ENCODE results near the gene SLC12A3.
"Not testable (repeated sequence)": the region's sequence is repeated elsewhere in the genome, so short reads cannot be mapped to it uniquely, and the experiment has no call there.

Gene SLC12A3

GRCh38 chr16:56934599-56935145, 69.7 kb downstream of the SLC12A3 start:
- H3K4me3 Mint-ChIP-seq, result peak overlapping the region; percentile 99
- not testable (repeated sequence) for DNase-seq, H3K9me3 Mint-ChIP-seq, H3K27me3 Mint-ChIP-seq
- CTCF ChIA-PET, result interaction anchor here (0.7 kb wide), 1 partner anchor 68 kb away, joined by 3 read pairs; no protein-coding TSS in a partner anchor
- H3K27ac Mint-ChIP-seq, result peak overlapping the region; percentile 75
- peaks cover 65% of the 10 kb centered on the region for H3K4me1 Mint-ChIP-seq
- peaks cover 66% of the 10 kb centered on the region for H3K36me3 Mint-ChIP-seq

GRCh38 chr16:56935201-56935600, 70.2 kb downstream of the SLC12A3 start:
- H3K4me1 Mint-ChIP-seq, result peaks cover 70% of the 10 kb centered on the region

GRCh38 chr16:56936491-56936890, 71.5 kb downstream of the SLC12A3 start:
- Mint-ChIP-seq H3K27ac (peak overlapping the region; percentile 75), H3K4me3 (no peak overlapping the region), H3K4me1 (peaks cover 68% of the 10 kb centered on the region), H3K36me3 (peaks cover 78% of the 10 kb centered on the region), H3K27me3 (peaks cover 4% of the 10 kb centered on the region), H3K9me3 (no peaks in the 10 kb centered on the region)
- DNase-seq, result no peak
- CTCF ChIA-PET, result interaction anchor here (0.9 to 1.2 kb wide), 2 partner anchors 14 to 68 kb away, joined by 3 read pairs; no protein-coding TSS in a partner anchor

More at GRCh38 chr16:56935201-56935600, 70.2 kb downstream of the SLC12A3 start:
- Mint-ChIP-seq H3K27me3 (peaks cover 4% of the 10 kb centered on the region), H3K9me3 (no peaks in the 10 kb centered on the region), H3K27ac (peak overlapping the region; percentile 75), H3K36me3 (peaks cover 71% of the 10 kb centered on the region), H3K4me3 (peak overlapping the region; percentile 99)
- no peak for DNase-seq
- CTCF ChIA-PET, result no interaction called here

- Mint-ChIP-seq H3K27ac (no peak overlapping the region), H3K4me3 (no peak overlapping the region), H3K9me3 (no peaks in the 10 kb centered on the region), H3K27me3 (peaks cover 1% of the 10 kb centered on the region), H3K4me1 (peaks cover 71% of the 10 kb centered on the region), H3K36me3 (peaks cover 82% of the 10 kb centered on the region)
- CTCF ChIA-PET, result interaction anchor here (0.9 to 1.2 kb wide), 2 partner anchors 14 to 69 kb away, joined by 3 read pairs; no protein-coding TSS in a partner anchor
- DNase-seq, result no peak
Measured at GRCh38 chr16:56936950-56937349, 71.9 kb downstream of the SLC12A3 start.

- H3K27ac Mint-ChIP-seq, result peak overlapping the region; percentile 94
- H3K36me3 Mint-ChIP-seq, result peaks cover 83% of the 10 kb centered on the region
- CTCF ChIA-PET, result no interaction called here
- H3K27me3 Mint-ChIP-seq, result no peaks in the 10 kb centered on the region
- peak; percentile 54 for DNase-seq
- H3K9me3 Mint-ChIP-seq, result no peaks in the 10 kb centered on the region
- H3K4me1 Mint-ChIP-seq, result peaks cover 79% of the 10 kb centered on the region
- peak overlapping the region; percentile 53 for H3K4me3 Mint-ChIP-seq
Measured at GRCh38 chr16:56938664-56939513, 73.9 kb downstream of the SLC12A3 start.

GRCh38 chr16:56939801-56940200, 74.8 kb downstream of the SLC12A3 start:
- H3K9me3 Mint-ChIP-seq, result no peaks in the 10 kb centered on the region
- H3K4me3 Mint-ChIP-seq, result no peak overlapping the region
- DNase-seq, result no peak
- H3K36me3 Mint-ChIP-seq, result peaks cover 81% of the 10 kb centered on the region
- peak overlapping the region; percentile 94 for H3K27ac Mint-ChIP-seq
- CTCF ChIA-PET, result no interaction called here
- peaks cover 72% of the 10 kb centered on the region for H3K4me1 Mint-ChIP-seq
- no peaks in the 10 kb centered on the region for H3K27me3 Mint-ChIP-seq

- Mint-ChIP-seq H3K36me3 (peaks cover 72% of the 10 kb centered on the region), H3K4me1 (peaks cover 65% of the 10 kb centered on the region), H3K27ac (no peak overlapping the region), H3K27me3 (no peaks in the 10 kb centered on the region), H3K9me3 (no peaks in the 10 kb centered on the region), H3K4me3 (no peak overlapping the region)
- CTCF ChIA-PET, result interaction anchor here (0.6 to 1.5 kb wide), 2 partner anchors 23 to 74 kb away, joined by 3 to 6 read pairs; no protein-coding TSS in a partner anchor
- DNase-seq, result no peak
Measured at GRCh38 chr16:56941092-56941491, 76.1 kb downstream of the SLC12A3 start.

GRCh38 chr16:56941856-56942331, 76.9 kb downstream of the SLC12A3 start:
- DNase-seq, result no peak
- CTCF ChIA-PET, result interaction anchor here (0.6 to 1.5 kb wide), 4 partner anchors 9 to 244 kb away, joined by 3 to 6 read pairs (median 4); partner anchors contain the start of genes CETP, PSME3IP1 and RSPRY1
- no peak overlapping the region for H3K4me3 Mint-ChIP-seq
- no peaks in the 10 kb centered on the region for H3K27me3 Mint-ChIP-seq
- peaks cover 68% of the 10 kb centered on the region for H3K36me3 Mint-ChIP-seq
- H3K4me1 Mint-ChIP-seq, result peaks cover 60% of the 10 kb centered on the region
- peak overlapping the region; percentile 42 for H3K27ac Mint-ChIP-seq
- H3K9me3 Mint-ChIP-seq, result no peaks in the 10 kb centered on the region

GRCh38 chr16:56943761-56944375, 78.9 kb downstream of the SLC12A3 start:
- CTCF ChIA-PET, result interaction anchor here (0.6 kb wide), 1 partner anchor 24 kb away, joined by 3 read pairs; no protein-coding TSS in a partner anchor
- H3K4me3 Mint-ChIP-seq, result no peak overlapping the region
- H3K27me3 Mint-ChIP-seq, result no peaks in the 10 kb centered on the region
- DNase-seq, result no peak
- H3K36me3 Mint-ChIP-seq, result peaks cover 52% of the 10 kb centered on the region
- H3K27ac Mint-ChIP-seq, result no peak overlapping the region
- H3K4me1 Mint-ChIP-seq, result peaks cover 42% of the 10 kb centered on the region
- H3K9me3 Mint-ChIP-seq, result no peaks in the 10 kb centered on the region

- DNase-seq, result no peak
- Mint-ChIP-seq H3K36me3 (peaks cover 41% of the 10 kb centered on the region), H3K27ac (peak overlapping the region; percentile 2), H3K9me3 (no peaks in the 10 kb centered on the region), H3K27me3 (no peaks in the 10 kb centered on the region), H3K4me3 (no peak overlapping the region), H3K4me1 (peaks cover 31% of the 10 kb centered on the region)
- CTCF ChIA-PET, result interaction anchor here (0.7 to 1.5 kb wide), 5 partner anchors 10 to 152 kb away, joined by 3 to 4 read pairs (median 4); partner anchors contain the start of gene SLC12A3
Measured at GRCh38 chr16:56944954-56945839, 80.2 kb downstream of the SLC12A3 start.

- Mint-ChIP-seq H3K27me3 (no peaks in the 10 kb centered on the region), H3K4me1 (peaks cover 32% of the 10 kb centered on the region), H3K4me3 (no peak overlapping the region), H3K9me3 (no peaks in the 10 kb centered on the region), H3K27ac (no peak overlapping the region), H3K36me3 (peaks cover 36% of the 10 kb centered on the region)
- DNase-seq, result no peak
- CTCF ChIA-PET, result interaction anchor here (0.7 to 1.5 kb wide), 5 partner anchors 9 to 153 kb away, joined by 3 to 4 read pairs (median 4); partner anchors contain the start of gene SLC12A3
Measured at GRCh38 chr16:56945847-56946527, 81.0 kb downstream of the SLC12A3 start.

GRCh38 chr16:56946767-56947603, 82.0 kb downstream of the SLC12A3 start:
- peak overlapping the region; percentile 76 for H3K27ac Mint-ChIP-seq
- no peaks in the 10 kb centered on the region for H3K27me3 Mint-ChIP-seq
- no peak for DNase-seq
- CTCF ChIA-PET, result interaction anchor here (0.9 to 2.1 kb wide), 4 partner anchors 18 to 154 kb away, joined by 5 to 6 read pairs (median 6); no protein-coding TSS in a partner anchor
- H3K9me3 Mint-ChIP-seq, result no peaks in the 10 kb centered on the region
- no peak overlapping the region for H3K4me3 Mint-ChIP-seq
- peaks cover 32% of the 10 kb centered on the region for H3K4me1 Mint-ChIP-seq
- peaks cover 30% of the 10 kb centered on the region for H3K36me3 Mint-ChIP-seq

Data from activated naive CD4-positive, alpha-beta T cell treated with anti-CD3 and anti-CD28 coated beads, Interleukin-2, amount 10 ng/mL, durations not matched to agents 7 days and 5 days (primary cell).